Adipocyte (in vitro differentiated cells): ENCODE results near the gene C3AR1.

Experiments used
- DNase-seq: peaks from one replicate; pipeline ENCODE4 v3.0.0-alpha.2; 2015; ENCODE audit warnings: low read depth
- H3K27me3 ChIP-seq: replicated peaks from 2 replicates; pipeline ENCODE4 v1.7.0; 2013; ENCODE audit warnings: mild to moderate bottlenecking, low read length, moderate library complexity; ENCODE audit not compliant: control insufficient read depth, insufficient read depth
- H3K36me3 ChIP-seq: 2 replicates; pipeline ENCODE4 v1.7.0; 2013; ENCODE audit warnings: low read length, mild to moderate bottlenecking, moderate library complexity; ENCODE audit not compliant: control insufficient read depth, insufficient read depth, severe bottlenecking
- H3K4me1 ChIP-seq: 2 replicates; pipeline ENCODE4 v1.7.0; 2013; ENCODE audit warnings: mild to moderate bottlenecking, low read length, moderate library complexity; ENCODE audit not compliant: control insufficient read depth, insufficient read depth
- H3K4me3 ChIP-seq: 2 replicates; pipeline ENCODE4 v1.7.0; 2013; ENCODE audit warnings: mild to moderate bottlenecking, low read length, moderate library complexity
- H3K9ac ChIP-seq: 2 replicates; pipeline ENCODE4 v1.7.0; 2013; ENCODE audit warnings: mild to moderate bottlenecking, low read length, moderate library complexity
- H3K9me3 ChIP-seq: 2 replicates; pipeline ENCODE4 v1.7.0; 2013; ENCODE audit warnings: mild to moderate bottlenecking, low read length, moderate library complexity; ENCODE audit not compliant: control insufficient read depth

C3AR1 gene

GRCh38 chr12:8057839-8058238 is 8.3 kb downstream of the C3AR1 start:
- H3K9me3 ChIP-seq, result no peaks in the 10 kb centered on the region
- peak; percentile 85 for DNase-seq
- H3K4me1 ChIP-seq, result peaks cover 21% of the 10 kb centered on the region

GRCh38 chr12:8057306-8057705 is 8.9 kb downstream of the C3AR1 start:
- Histone ChIP-seq H3K36me3 (peaks cover 33% of the 10 kb centered on the region), H3K9me3 (no peaks in the 10 kb centered on the region), H3K4me3 (no peak overlapping the region), H3K4me1 (peaks cover 21% of the 10 kb centered on the region), H3K27me3 (no peaks in the 10 kb centered on the region), H3K9ac (peak overlapping the region; percentile 14)
- DNase-seq, result peak; percentile 15

More at GRCh38 chr12:8057839-8058238, 8.3 kb downstream of the C3AR1 start:
- peak overlapping the region; percentile 58 for H3K4me3 ChIP-seq
- H3K27me3 ChIP-seq, result no peaks in the 10 kb centered on the region
- peaks cover 28% of the 10 kb centered on the region for H3K36me3 ChIP-seq
- H3K9ac ChIP-seq, result no peak overlapping the region

GRCh38 chr12:8054816-8055215 is 11.3 kb downstream of the C3AR1 start:
- Histone ChIP-seq H3K4me3 (no peak overlapping the region), H3K9ac (no peak overlapping the region), H3K9me3 (no peaks in the 10 kb centered on the region), H3K27me3 (no peaks in the 10 kb centered on the region), H3K36me3 (peaks cover 50% of the 10 kb centered on the region), H3K4me1 (peaks cover 21% of the 10 kb centered on the region)
- no peak for DNase-seq

- H3K36me3 ChIP-seq, result peaks cover 72% of the 10 kb centered on the region
- H3K9me3 ChIP-seq, result no peaks in the 10 kb centered on the region
- no peak overlapping the region for H3K9ac ChIP-seq
- peaks cover 12% of the 10 kb centered on the region for H3K4me1 ChIP-seq
- DNase-seq, result no peak
- H3K27me3 ChIP-seq, result no peaks in the 10 kb centered on the region
- no peak overlapping the region for H3K4me3 ChIP-seq
Measured at GRCh38 chr12:8052679-8053078, 13.5 kb downstream of the C3AR1 start.

- Histone ChIP-seq H3K4me3 (no peak overlapping the region), H3K36me3 (peaks cover 88% of the 10 kb centered on the region), H3K9ac (no peak overlapping the region), H3K27me3 (no peaks in the 10 kb centered on the region), H3K9me3 (no peaks in the 10 kb centered on the region), H3K4me1 (no peaks in the 10 kb centered on the region)
- no peak for DNase-seq
Measured at GRCh38 chr12:8050600-8051250, 15.4 kb downstream of the C3AR1 start.

- Histone ChIP-seq H3K27me3 (no peaks in the 10 kb centered on the region), H3K4me1 (no peaks in the 10 kb centered on the region), H3K9ac (no peak overlapping the region), H3K9me3 (no peaks in the 10 kb centered on the region), H3K36me3 (peaks cover 86% of the 10 kb centered on the region), H3K4me3 (no peak overlapping the region)
- DNase-seq, result no peak
Measured at GRCh38 chr12:8048906-8049305, 17.3 kb downstream of the C3AR1 start.

GRCh38 chr12:8047842-8048241 is 18.3 kb downstream of the C3AR1 start:
- H3K4me3 ChIP-seq, result no peak overlapping the region
- H3K27me3 ChIP-seq, result no peaks in the 10 kb centered on the region
- H3K9me3 ChIP-seq, result no peaks in the 10 kb centered on the region
- H3K4me1 ChIP-seq, result no peaks in the 10 kb centered on the region
- no peak for DNase-seq
- no peak overlapping the region for H3K9ac ChIP-seq
- H3K36me3 ChIP-seq, result peaks cover 84% of the 10 kb centered on the region

- DNase-seq, result peak; percentile 91
- H3K9me3 ChIP-seq, result no peaks in the 10 kb centered on the region
- peaks cover 85% of the 10 kb centered on the region for H3K36me3 ChIP-seq
- no peaks in the 10 kb centered on the region for H3K27me3 ChIP-seq
- peak overlapping the region; percentile 4 for H3K9ac ChIP-seq
- H3K4me3 ChIP-seq, result no peak overlapping the region
- no peaks in the 10 kb centered on the region for H3K4me1 ChIP-seq
Measured at GRCh38 chr12:8045952-8046944, 19.9 kb downstream of the C3AR1 start.

GRCh38 chr12:8040791-8041190 is 25.4 kb downstream of the C3AR1 start:
- Histone ChIP-seq H3K9me3 (no peaks in the 10 kb centered on the region), H3K9ac (no peak overlapping the region)

GRCh38 chr12:8038659-8039114 is 27.5 kb downstream of the C3AR1 start:
- Histone ChIP-seq H3K36me3 (peaks cover 36% of the 10 kb centered on the region), H3K27me3 (no peaks in the 10 kb centered on the region), H3K9ac (peak overlapping the region; percentile 29), H3K4me1 (peaks cover 31% of the 10 kb centered on the region), H3K4me3 (peak overlapping the region; percentile 62), H3K9me3 (no peaks in the 10 kb centered on the region)
- DNase-seq, result peak; percentile 71

More at GRCh38 chr12:8040791-8041190, 25.4 kb downstream of the C3AR1 start:
- Histone ChIP-seq H3K4me3 (no peak overlapping the region), H3K36me3 (peaks cover 54% of the 10 kb centered on the region), H3K27me3 (no peaks in the 10 kb centered on the region), H3K4me1 (peaks cover 10% of the 10 kb centered on the region)
- no peak for DNase-seq

- Histone ChIP-seq H3K36me3 (peaks cover 30% of the 10 kb centered on the region), H3K27me3 (no peaks in the 10 kb centered on the region), H3K4me3 (no peak overlapping the region), H3K9ac (no peak overlapping the region), H3K4me1 (peaks cover 37% of the 10 kb centered on the region), H3K9me3 (no peaks in the 10 kb centered on the region)
- no peak for DNase-seq
Measured at GRCh38 chr12:8037947-8038346, 28.2 kb downstream of the C3AR1 start.
